HepG2 (cell line): ENCODE results near the gene HES7.

Experiments
- CTCF ChIP-seq: sonication (generic); formaldehyde crosslinking; IDR thresholded peaks from 2 replicates; pipeline ENCODE4 v1.5.0; 2020; ENCODE audit warnings: mild to moderate bottlenecking, missing genetic modification reagents, moderate library complexity
- EP300 ChIP-seq, 3 experiments: sonication (generic) in 1 of 3; formaldehyde crosslinking in 1 of 3; IDR thresholded peaks; 2 replicates each; pipeline versions ENCODE4 v1.5.1 to v1.6.1; 2011 to 2020; ENCODE audit warnings: low read depth in 2 of 3, low read length in 2 of 3, borderline replicate concordance in 1 of 3, improper control_type of control experiment in 1 of 3, mild to moderate bottlenecking in 1 of 3, missing genetic modification reagents in 1 of 3, moderate library complexity in 1 of 3
- EZH2 ChIP-seq: conservative IDR thresholded peaks from 2 replicates; pipeline ENCODE4 v1.6.1; 2012; ENCODE audit warnings: mild to moderate bottlenecking, low read depth, low read length, moderate library complexity
- NCOA1 ChIP-seq: sonication (generic); formaldehyde crosslinking; IDR thresholded peaks from 2 replicates; pipeline ENCODE4 v1.9.0; 2021; ENCODE audit warnings: missing genetic modification reagents
- PAWR ChIP-seq: sonication (generic); formaldehyde crosslinking; IDR thresholded peaks from 2 replicates; pipeline ENCODE4 v1.4.0; 2020; ENCODE audit warnings: missing genetic modification reagents, mild to moderate bottlenecking, borderline replicate concordance
- POLR2A ChIP-seq, 2 experiments: IDR thresholded peaks; 2 replicates each; pipeline ENCODE4 v1.6.1; 2011; ENCODE audit warnings: low read depth in 2 of 2, low read length in 2 of 2, mild to moderate bottlenecking in 1 of 2, moderate library complexity in 1 of 2; ENCODE audit not compliant: insufficient read depth in 1 of 2
- POLR2AphosphoS5 ChIP-seq: IDR thresholded peaks from 2 replicates; pipeline ENCODE4 v1.6.1; 2012; ENCODE audit warnings: low read depth, low read length
- RARG ChIP-seq: sonication (generic); formaldehyde crosslinking; IDR thresholded peaks from 2 replicates; pipeline ENCODE4 v1.4.0; 2020; ENCODE audit warnings: low read depth, mild to moderate bottlenecking, missing genetic modification reagents
- STAT5B ChIP-seq: sonication (generic); formaldehyde crosslinking; IDR thresholded peaks from 2 replicates; pipeline ENCODE4 v1.4.0; 2020; ENCODE audit warnings: missing genetic modification reagents
- YY1 ChIP-seq: IDR thresholded peaks from 2 replicates; pipeline ENCODE4 v1.6.1; 2011; ENCODE audit warnings: low read length, low read depth, moderate library complexity, mild to moderate bottlenecking; ENCODE audit not compliant: insufficient read depth, insufficient replicate concordance
- ZNF331 ChIP-seq: sonication (generic); formaldehyde crosslinking; IDR thresholded peaks from 2 replicates; pipeline ENCODE4 v1.4.0; 2020; ENCODE audit warnings: missing genetic modification reagents
- ZNF343 ChIP-seq: sonication (generic); formaldehyde crosslinking; IDR thresholded peaks from 2 replicates; pipeline ENCODE4 v1.4.0; 2020; ENCODE audit warnings: mild to moderate bottlenecking, missing genetic modification reagents
- ZNF616 ChIP-seq: sonication (generic); formaldehyde crosslinking; IDR thresholded peaks from 2 replicates; pipeline ENCODE4 v1.5.0; 2020; ENCODE audit warnings: low read depth, mild to moderate bottlenecking, missing genetic modification reagents

GRCh38 chr17:8109661-8110455 is 14.0 kb downstream of the HES7 start:
- no peak for TF ChIP-seq NCOA1 (CRISPR knock-in tag)
- no peak for TF ChIP-seq POLR2A (IDR thresholded peaks at IDR 0.05; ENCODE audit: insufficient read depth in 1 of 2, low read depth in 2 of 2, low read length in 2 of 2)
- TF ChIP-seq RARG (CRISPR knock-in tag): no peak
- no peak for TF ChIP-seq POLR2AphosphoS5
- no peak for TF ChIP-seq EZH2
- no peak for TF ChIP-seq ZNF343 (CRISPR knock-in tag)
- TF ChIP-seq EP300 (IDR thresholded peaks at IDR 0.05; ENCODE audit: low read depth in 2 of 2, low read length in 2 of 2): no peak
- no peak for TF ChIP-seq EP300 (CRISPR knock-in tag; IDR thresholded peaks at IDR 0.05; ENCODE audit: borderline replicate concordance)
- TF ChIP-seq YY1: no peak
- TF ChIP-seq ZNF616 (CRISPR knock-in tag): no peak
- no peak for TF ChIP-seq STAT5B (CRISPR knock-in tag)
- peak; percentile 90 for TF ChIP-seq CTCF
- no peak for TF ChIP-seq ZNF331
- TF ChIP-seq PAWR (CRISPR knock-in tag): no peak
